HepG2 (cell line): ENCODE results near the gene FZD7. TPM values are rescaled to one million over a fixed set of nuclear protein-coding genes. Genes with fewer than 3 reads are reported as not detected.

Experiments
- ATAC-seq: fragments of 200-7000 bp; cut with Tn5 transposase; 3 replicates; pipeline ENCODE4 v1.9.1; 2020; ENCODE audit warnings: mild to moderate bottlenecking, moderate library complexity
- BruUV-seq: library from RNA; stranded (reverse); fragments of 400-500 nt; replicated peaks from 2 replicates; lab custom pipeline; 2021; lab: Mats Ljungman, UMichigan
- CTCF ChIA-PET: fragments of 300-600 bp; formaldehyde crosslinking; extraction: SDS; loops from one replicate; lab custom pipeline; 2021; ENCODE audit warnings: low total read pairs, inconsistent platforms, low intra/inter-chr PET ratio; lab: Yijun Ruan, JAX
- POLR2A ChIA-PET: fragments of 350-600 bp; sonication (Branson Sonifier 250); formaldehyde crosslinking; loops from one replicate; lab custom pipeline; 2020; ENCODE audit warnings: antibody characterized with exemption, inconsistent platforms; lab: Yijun Ruan, JAX
- DNase-seq: peaks from one replicate; pipeline ENCODE4 v3.0.0-alpha.2; 2015; ENCODE audit warnings: low spot score
- FAIRE-seq: peaks from 3 replicates; lab custom pipeline; 2011; peaks lifted over from hg19 to GRCh38; lab: Jason Lieb, UNC
- H2AFZ ChIP-seq: one replicate; pipeline ENCODE4 v1.6.1; 2011; ENCODE audit warnings: low read length, inconsistent platforms
- H3K27ac ChIP-seq: fragments of 300-600 bp; 3 replicates; pipeline ENCODE4 v1.8.0; 2011; ENCODE audit warnings: mixed run types, mild to moderate bottlenecking, mixed read lengths, low read length, inconsistent platforms; ENCODE audit not compliant: insufficient read depth; ENCODE audit errors: extremely low read length
- H3K27me3 ChIP-seq, 2 experiments: fragments of 200-600 bp in 1 of 2; 2 replicates in 1 of 2; 3 replicates in 1 of 2; pipeline versions ENCODE4 v1.6.0 to v1.8.0; 2011; ENCODE audit warnings: low read length in 2 of 2, mild to moderate bottlenecking in 2 of 2, moderate library complexity in 2 of 2, inconsistent platforms in 1 of 2; ENCODE audit not compliant: insufficient read depth in 2 of 2, control insufficient read depth in 1 of 2
- H3K36me3 ChIP-seq, 2 experiments: fragments of 200-600 bp in 1 of 2; replicated peaks in 1 of 2; 2 replicates in 1 of 2; 3 replicates in 1 of 2; pipeline versions ENCODE4 v1.5.1 to v1.8.0; 2011; ENCODE audit warnings: low read length in 2 of 2, inconsistent platforms in 1 of 2; ENCODE audit not compliant: insufficient read depth in 2 of 2, control insufficient read depth in 1 of 2
- H3K4me1 ChIP-seq: 2 replicates; pipeline ENCODE4 v1.5.1; 2012; ENCODE audit warnings: low read length, inconsistent platforms; ENCODE audit not compliant: insufficient read depth
- H3K4me2 ChIP-seq: 2 replicates; pipeline ENCODE4 v1.6.0; 2011; ENCODE audit warnings: low read depth, low read length, inconsistent platforms
- H3K4me3 ChIP-seq, 3 experiments: fragments of 200-600 bp in 1 of 3; sonication (generic), shearing (Covaris generic) in 1 of 3; replicated peaks in 1 of 3; 2 replicates each; pipeline ENCODE4 v1.5.1; 2011 to 2016; ENCODE audit warnings: low read length in 3 of 3, inconsistent platforms in 2 of 3, low read depth in 2 of 3, mild to moderate bottlenecking in 2 of 3, control low read depth in 1 of 3, mixed read lengths in 1 of 3; ENCODE audit not compliant: insufficient read depth in 1 of 3
- H3K79me2 ChIP-seq: one replicate; pipeline ENCODE4 v1.6.1; 2011; ENCODE audit warnings: low read length, inconsistent platforms; ENCODE audit not compliant: insufficient read depth
- H3K9ac ChIP-seq: 2 replicates; pipeline ENCODE4 v1.6.0; 2011; ENCODE audit warnings: mild to moderate bottlenecking, low read depth, low read length, inconsistent platforms; ENCODE audit not compliant: insufficient read depth
- H3K9me3 ChIP-seq: 2 replicates; pipeline ENCODE4 v1.5.1; 2012; ENCODE audit warnings: mild to moderate bottlenecking, low read length
- H4K20me1 ChIP-seq: 2 replicates; pipeline ENCODE4 v1.6.0; 2011; ENCODE audit warnings: inconsistent platforms, mild to moderate bottlenecking, low read length, moderate library complexity; ENCODE audit not compliant: insufficient read depth
- ELF1 ChIP-seq: sonication (generic); formaldehyde crosslinking; IDR thresholded peaks from 2 replicates; pipeline ENCODE4 v1.4.0; 2020; ENCODE audit warnings: missing genetic modification reagents
- GABPA ChIP-seq, 2 experiments: IDR thresholded peaks; 2 replicates each; pipeline ENCODE4 v1.6.1; 2011 to 2016; ENCODE audit warnings: low read depth in 2 of 2, low read length in 1 of 2, missing biosample characterization in 1 of 2, missing genetic modification characterization in 1 of 2
- HNRNPK ChIP-seq: fragments of 200-400 bp; formaldehyde crosslinking; IDR thresholded peaks from 2 replicates; pipeline ENCODE4 v1.6.1; 2018; ENCODE audit warnings: low read length, low read depth, moderate library complexity, mild to moderate bottlenecking; ENCODE audit not compliant: poor library complexity, severe bottlenecking
- MYC ChIP-seq: sonication (generic); formaldehyde crosslinking; IDR thresholded peaks from 2 replicates; pipeline ENCODE4 v1.9.0; 2021; ENCODE audit warnings: missing genetic modification reagents, borderline replicate concordance
- SALL1 ChIP-seq: sonication (generic); formaldehyde crosslinking; IDR thresholded peaks from 2 replicates; pipeline ENCODE4 v1.8.0; 2022; ENCODE audit warnings: mild to moderate bottlenecking, missing genetic modification reagents
- THYN1 ChIP-seq: sonication (generic); formaldehyde crosslinking; IDR thresholded peaks from 2 replicates; pipeline ENCODE4 v1.8.1; 2023; ENCODE audit warnings: low read depth, mild to moderate bottlenecking, moderate library complexity, missing genetic modification reagents, borderline replicate concordance
- TOPORS ChIP-seq: sonication (generic); formaldehyde crosslinking; IDR thresholded peaks from 2 replicates; pipeline ENCODE4 v1.8.0; 2023; ENCODE audit warnings: mild to moderate bottlenecking, missing genetic modification reagents
- ZFP36L2 ChIP-seq: sonication (generic); formaldehyde crosslinking; IDR thresholded peaks from 2 replicates; pipeline ENCODE4 v1.4.0; 2020; ENCODE audit warnings: missing genetic modification reagents
- ZNF333 ChIP-seq: sonication (generic); formaldehyde crosslinking; IDR thresholded peaks from 2 replicates; pipeline ENCODE4 v1.4.0; 2020; ENCODE audit warnings: mild to moderate bottlenecking, missing genetic modification reagents, borderline replicate concordance
- ZNF556 ChIP-seq: sonication (generic); formaldehyde crosslinking; IDR thresholded peaks from 2 replicates; pipeline ENCODE4 v1.4.0; 2020; ENCODE audit warnings: mild to moderate bottlenecking, missing genetic modification reagents, borderline replicate concordance
- ZNF883 ChIP-seq: sonication (generic); formaldehyde crosslinking; IDR thresholded peaks from 2 replicates; pipeline ENCODE4 v1.5.1; 2020; ENCODE audit warnings: mild to moderate bottlenecking, missing genetic modification reagents; ENCODE audit errors: not compliant biosample characterization
- WGBS: methylation state at CpG from one replicate; pipeline ENCODE4 v1.1.6; 2017; ENCODE audit warnings: low lambda C conversion rate; 5-methylcytosine and 5-hydroxymethylcytosine counted together
- in situ Hi-C: cut with HindIII; loops from 2 replicates; pipeline ENCODE4 v1.10.0; 2017; ENCODE audit warnings: low pct_unique_long_range_greater_than_20kb; ENCODE audit not compliant: extremely low pct_ligation_motif_present
- intact Hi-C: fragments of 100-400 bp; cut with micrococcal nuclease; formaldehyde crosslinking; loops from one replicate; pipeline ENCODE4 v1.10.0; 2022; ENCODE audit not compliant: unreplicated experiment
- polyA plus RNA-seq, 8 experiments: library from polyadenylated mRNA; depleted of rRNA in 3 of 8; stranded (reverse) in 7 of 8; unstranded in 1 of 8; fragments of >200 nt; fragmentation: Illumina TruSeq in 4 of 8; extraction: Trizol in 4 of 8; gene quantifications; 2 replicates each; pipeline versions ENCODE4 v1.2.1 to v1.2.3, GENCODE V29; 2011 to 2016; ENCODE audit warnings: low read depth in 4 of 8, missing spikeins in 1 of 8, mixed read lengths in 1 of 8; ENCODE audit not compliant: insufficient read depth in 1 of 8
- total RNA-seq, 5 experiments: library from RNA; depleted of rRNA; stranded (reverse); fragments of >200 nt; fragmentation: Illumina TruSeq; extraction: Trizol; gene quantifications; 2 replicates each; pipeline ENCODE4 v1.2.3, GENCODE V29; 2016; ENCODE audit warnings: low read depth in 1 of 5
- TF ChIP-seq, protein P1 (sequence below): sonication (generic); formaldehyde crosslinking; conservative IDR thresholded peaks from 2 replicates; pipeline ENCODE4 v1.4.0; 2020; ENCODE audit warnings: mild to moderate bottlenecking, missing genetic modification reagents, moderate library complexity
- TF ChIP-seq, protein P2 (sequence below): sonication (generic); formaldehyde crosslinking; IDR thresholded peaks from 2 replicates; pipeline ENCODE4 v1.8.1; 2023; ENCODE audit warnings: missing genetic modification reagents, mild to moderate bottlenecking, borderline replicate concordance

FZD7 gene
- total and polyA plus RNA-seq, 2 of the 13 experiments (the other 11 are each of a cell fraction or from before 2014, with no cell fraction given) = 0.13 to 0.38 TPM

DNA sequence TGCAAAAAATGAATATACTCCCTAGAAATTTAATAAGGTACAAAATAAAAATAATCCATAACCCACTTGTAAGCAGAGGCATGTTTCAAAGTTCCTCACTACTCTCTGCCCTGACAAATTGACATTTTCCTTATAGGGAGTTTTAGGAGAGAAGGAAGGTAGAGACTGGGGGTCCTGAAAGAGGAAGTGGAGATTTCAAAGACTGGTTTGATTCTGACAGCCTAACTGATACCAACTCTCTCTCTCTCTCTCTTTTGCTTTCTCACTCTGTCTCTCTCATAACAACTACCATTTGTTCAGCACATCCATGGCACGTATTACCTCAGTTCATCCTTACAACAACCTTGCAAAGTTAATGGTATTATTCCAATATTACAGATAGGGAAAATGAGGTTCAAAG, 18.6 kb downstream of the FZD7 start:
- ATAC-seq (no peak), DNase-seq (no peak), FAIRE-seq (no peak)
- Histone ChIP-seq H3K27me3 (peaks cover 2 to 3% of the 10 kb centered on the region in 2 experiments; a peak in 2 of 5 replicates), H3K36me3 (no peaks in the 10 kb centered on the region), H3K27ac (no peak overlapping the region), H3K9ac (no peak overlapping the region), H4K20me1 (no peaks in the 10 kb centered on the region), H3K9me3 (no peaks in the 10 kb centered on the region), H3K4me1 (no peaks in the 10 kb centered on the region), H2AFZ (no peak overlapping the region), H3K4me2 (no peak overlapping the region), H3K79me2 (no peaks in the 10 kb centered on the region), H3K4me3 (no peak overlapping the region)
- intact Hi-C loops = no loop called here
- ChIA-PET CTCF (no interaction called here), POLR2A (no interaction called here)
- no TSS peak for BruUV-seq
- no peak for TF ChIP-seq ZFP36L2 (CRISPR knock-in tag)
- TF ChIP-seq MYC (CRISPR knock-in tag) = no peak
- no peak for TF ChIP-seq ELF1 (CRISPR knock-in tag)
- TF ChIP-seq SALL1 (CRISPR knock-in tag) = no peak
- TF ChIP-seq HNRNPK = no peak
- TF ChIP-seq TOPORS (CRISPR knock-in tag) = no peak
- TF ChIP-seq ZNF883 = no peak
- no peak for TF ChIP-seq THYN1
- TF ChIP-seq ZNF333 (CRISPR knock-in tag) = no peak
- in situ Hi-C loops = no loop called here
- 16% methylated on average over 1 of the region's 1 CpG for WGBS

DNA sequence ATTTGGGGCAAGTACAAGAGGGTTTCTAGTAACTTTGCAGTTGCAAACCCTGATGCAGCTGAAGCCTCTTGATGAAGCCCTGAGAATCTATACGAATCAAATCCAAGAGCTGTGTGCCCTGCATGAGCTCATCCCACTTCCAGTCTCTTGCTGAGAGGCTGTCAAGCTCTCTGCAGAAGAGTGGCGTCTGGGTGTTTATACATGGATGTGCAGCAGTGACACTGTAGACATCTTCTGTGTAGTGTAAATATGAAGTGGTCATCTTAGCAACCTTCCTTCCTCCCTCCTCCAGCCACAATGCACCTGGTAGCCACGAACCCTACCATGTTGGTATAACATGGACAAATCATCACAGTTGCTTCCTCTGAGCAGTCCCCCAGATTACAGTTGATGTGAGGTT, 21.0 kb downstream of the FZD7 start:
- ATAC-seq = no peak
- Histone ChIP-seq H3K4me2 (no peak overlapping the region), H3K36me3 (no peaks in the 10 kb centered on the region), H3K27ac (no peak overlapping the region), H3K4me3 (no peak overlapping the region), H3K79me2 (no peaks in the 10 kb centered on the region), H3K27me3 (peaks cover 0 to 2% of the 10 kb centered on the region in 2 experiments; a peak in 1 of 5 replicates), H3K4me1 (no peaks in the 10 kb centered on the region), H3K9ac (no peak overlapping the region), H4K20me1 (no peaks in the 10 kb centered on the region), H2AFZ (no peak overlapping the region), H3K9me3 (no peaks in the 10 kb centered on the region)
- no peak for FAIRE-seq
- POLR2A ChIA-PET = no interaction called here
- in situ Hi-C loops = no loop called here
- CTCF ChIA-PET = no interaction called here
- intact Hi-C loops = no loop called here
- no TSS peak for BruUV-seq
- WGBS = 4% methylated on average over 3 of the region's 3 CpGs
- no peak for DNase-seq
- TF ChIP-seq GABPA (IDR thresholded peaks at IDR 0.05; ENCODE audit: low read depth, low read length) = no peak
- no peak for TF ChIP-seq GABPA (CRISPR knock-in tag; IDR thresholded peaks at IDR 0.05; ENCODE audit: low read depth)
- TF ChIP-seq, protein P1, sequence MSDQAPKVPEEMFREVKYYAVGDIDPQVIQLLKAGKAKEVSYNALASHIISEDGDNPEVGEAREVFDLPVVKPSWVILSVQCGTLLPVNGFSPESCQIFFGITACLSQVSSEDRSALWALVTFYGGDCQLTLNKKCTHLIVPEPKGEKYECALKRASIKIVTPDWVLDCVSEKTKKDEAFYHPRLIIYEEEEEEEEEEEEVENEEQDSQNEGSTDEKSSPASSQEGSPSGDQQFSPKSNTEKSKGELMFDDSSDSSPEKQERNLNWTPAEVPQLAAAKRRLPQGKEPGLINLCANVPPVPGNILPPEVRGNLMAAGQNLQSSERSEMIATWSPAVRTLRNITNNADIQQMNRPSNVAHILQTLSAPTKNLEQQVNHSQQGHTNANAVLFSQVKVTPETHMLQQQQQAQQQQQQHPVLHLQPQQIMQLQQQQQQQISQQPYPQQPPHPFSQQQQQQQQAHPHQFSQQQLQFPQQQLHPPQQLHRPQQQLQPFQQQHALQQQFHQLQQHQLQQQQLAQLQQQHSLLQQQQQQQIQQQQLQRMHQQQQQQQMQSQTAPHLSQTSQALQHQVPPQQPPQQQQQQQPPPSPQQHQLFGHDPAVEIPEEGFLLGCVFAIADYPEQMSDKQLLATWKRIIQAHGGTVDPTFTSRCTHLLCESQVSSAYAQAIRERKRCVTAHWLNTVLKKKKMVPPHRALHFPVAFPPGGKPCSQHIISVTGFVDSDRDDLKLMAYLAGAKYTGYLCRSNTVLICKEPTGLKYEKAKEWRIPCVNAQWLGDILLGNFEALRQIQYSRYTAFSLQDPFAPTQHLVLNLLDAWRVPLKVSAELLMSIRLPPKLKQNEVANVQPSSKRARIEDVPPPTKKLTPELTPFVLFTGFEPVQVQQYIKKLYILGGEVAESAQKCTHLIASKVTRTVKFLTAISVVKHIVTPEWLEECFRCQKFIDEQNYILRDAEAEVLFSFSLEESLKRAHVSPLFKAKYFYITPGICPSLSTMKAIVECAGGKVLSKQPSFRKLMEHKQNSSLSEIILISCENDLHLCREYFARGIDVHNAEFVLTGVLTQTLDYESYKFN = no peak
- TF ChIP-seq, protein P2, sequence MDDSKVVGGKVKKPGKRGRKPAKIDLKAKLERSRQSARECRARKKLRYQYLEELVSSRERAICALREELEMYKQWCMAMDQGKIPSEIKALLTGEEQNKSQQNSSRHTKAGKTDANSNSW (CRISPR knock-in tag) = no peak
- no peak for TF ChIP-seq ZNF556 (CRISPR knock-in tag)
